RCC 7860 (cell line): ENCODE measurements around the gene CHD2.
"Not testable (repeated sequence)": the region's sequence is repeated elsewhere in the genome, so short reads cannot be mapped to it uniquely, and the experiment has no call there.

ENCODE experiments used
- DNase-seq: peaks from one replicate; pipeline ENCODE4 v3.0.0-alpha.2; 2015; ENCODE audit warnings: low spot score
- FAIRE-seq: peaks from 2 replicates; lab custom pipeline; 2012; peaks lifted over from hg19 to GRCh38; lab: Jason Lieb, UNC

Gene CHD2

DNA sequence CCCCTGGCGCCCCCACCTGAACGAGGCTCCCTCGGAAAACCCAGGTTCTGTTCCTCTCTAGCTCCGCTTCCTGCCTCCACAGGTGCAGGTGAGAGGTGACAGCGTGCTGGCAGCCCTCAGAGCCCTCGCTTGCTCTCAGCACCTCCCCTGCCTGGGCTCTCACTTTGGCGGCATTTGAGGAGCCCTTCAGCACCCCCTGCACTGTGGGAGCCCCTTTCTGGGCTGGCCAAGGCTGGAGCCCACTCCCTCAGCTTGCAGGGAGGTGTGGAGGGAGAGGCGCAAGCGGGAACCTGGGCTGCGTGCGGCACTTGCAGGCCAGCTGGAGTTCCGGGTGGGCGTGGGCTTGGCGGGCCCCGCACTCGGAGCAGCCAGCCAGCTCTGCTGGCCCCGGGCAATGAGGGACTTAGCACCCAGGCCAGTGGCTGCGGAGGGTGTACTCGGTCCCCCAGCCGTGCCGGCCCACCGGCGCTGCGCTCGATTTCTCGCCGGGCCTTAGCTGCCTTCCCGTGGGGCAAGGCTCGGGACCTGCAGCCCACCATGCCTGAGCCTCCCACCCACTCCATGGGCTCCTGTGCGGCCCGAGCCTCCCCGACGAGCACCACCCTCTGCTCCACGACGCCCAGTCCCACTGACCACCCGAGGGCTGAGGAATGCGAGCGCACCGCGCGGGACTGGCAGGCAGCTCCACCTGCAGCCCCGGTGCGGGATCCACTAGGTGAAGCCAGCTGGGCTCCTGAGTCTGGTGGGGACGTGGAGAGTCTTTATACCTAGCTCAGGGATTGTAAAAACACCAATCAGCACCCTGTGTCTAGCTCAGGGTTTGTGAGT, 131.6 kb downstream of the CHD2 start:
- DNase-seq, FAIRE-seq: not testable (repeated sequence)

DNA sequence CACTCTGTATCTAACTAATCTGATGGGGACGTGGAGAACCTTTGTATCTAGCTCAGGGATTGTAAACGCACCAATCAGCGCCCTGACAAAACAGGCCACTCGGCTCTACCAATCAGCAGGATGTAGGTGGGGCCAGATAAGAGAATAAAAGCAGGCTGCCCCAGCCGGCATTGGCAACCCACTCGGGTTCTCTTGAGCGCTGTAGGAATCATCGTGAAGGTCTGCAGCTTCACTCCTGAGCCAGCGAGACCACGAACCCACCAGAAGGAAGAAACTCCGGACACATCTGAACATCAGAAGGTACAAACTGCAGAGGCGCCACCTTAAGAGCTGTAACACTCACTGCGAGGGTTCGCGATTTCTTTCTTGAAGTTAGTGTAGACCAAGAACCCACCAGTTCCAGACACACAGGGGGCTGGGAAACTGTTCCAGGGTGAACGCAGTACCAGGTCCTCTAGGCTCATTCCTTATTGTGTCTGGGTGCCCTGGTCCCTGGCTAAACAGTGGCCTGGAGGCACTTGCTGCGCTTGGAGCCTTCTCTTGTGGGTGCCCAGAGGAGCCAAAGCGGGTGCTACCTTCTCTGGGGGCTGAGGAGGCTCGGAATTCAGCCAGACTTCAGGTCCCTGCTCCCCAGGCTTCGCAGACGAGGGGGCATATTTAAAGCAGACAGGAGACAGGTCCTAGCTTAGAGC, 132.5 kb downstream of the CHD2 start:
- DNase-seq, FAIRE-seq: not testable (repeated sequence)

DNA sequence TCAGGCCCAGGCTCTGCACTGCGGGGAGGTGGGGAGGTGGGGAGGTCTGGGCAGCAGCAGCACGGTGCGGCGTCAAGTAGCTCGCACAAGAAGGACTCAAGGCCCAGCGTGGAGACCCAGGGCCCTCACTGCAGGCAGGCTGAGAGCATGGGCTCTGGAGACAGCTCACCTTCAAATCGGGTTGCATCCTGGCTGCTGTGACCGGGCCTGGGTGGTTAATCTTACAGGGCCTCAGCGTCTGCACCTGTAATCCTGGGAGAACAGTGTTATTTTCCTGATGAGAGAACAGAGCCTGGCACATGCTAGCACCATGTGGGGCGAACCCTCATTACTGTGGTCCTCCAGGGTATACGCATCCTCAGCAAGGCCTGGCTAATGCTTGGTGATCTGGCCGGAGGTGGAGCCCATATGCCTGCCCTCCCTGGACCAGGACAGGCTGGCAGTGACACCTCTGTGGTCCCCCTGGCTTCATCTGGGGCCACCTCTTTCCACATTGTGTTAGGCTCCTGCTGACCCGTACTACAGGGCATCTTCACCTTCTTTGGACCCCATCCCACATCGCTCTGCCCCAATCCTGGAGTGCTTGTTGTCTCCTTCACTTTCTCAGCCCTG, 133.4 kb downstream of the CHD2 start:
- DNase-seq = no peak
- FAIRE-seq = no peak

DNA sequence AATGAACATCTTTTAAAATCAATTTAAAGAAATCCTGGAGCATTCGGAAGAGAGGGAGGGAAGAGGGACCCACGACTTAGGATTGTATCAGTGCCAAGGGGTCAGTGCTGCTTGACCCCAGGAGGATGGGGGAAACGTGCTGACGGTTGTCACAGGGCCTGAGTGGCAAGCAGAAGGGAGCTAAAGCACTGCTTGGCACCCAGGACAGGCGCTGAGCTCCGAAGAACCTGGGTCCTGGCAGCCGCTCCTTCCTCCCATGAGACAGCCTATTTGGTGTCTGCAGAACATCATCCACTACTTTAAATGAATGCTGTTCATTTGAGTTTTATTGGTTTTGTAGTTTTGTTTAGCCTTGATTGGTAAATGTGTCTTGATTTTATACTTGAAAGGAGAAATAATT, 134.4 kb downstream of the CHD2 start:
- no peak for FAIRE-seq

DNA sequence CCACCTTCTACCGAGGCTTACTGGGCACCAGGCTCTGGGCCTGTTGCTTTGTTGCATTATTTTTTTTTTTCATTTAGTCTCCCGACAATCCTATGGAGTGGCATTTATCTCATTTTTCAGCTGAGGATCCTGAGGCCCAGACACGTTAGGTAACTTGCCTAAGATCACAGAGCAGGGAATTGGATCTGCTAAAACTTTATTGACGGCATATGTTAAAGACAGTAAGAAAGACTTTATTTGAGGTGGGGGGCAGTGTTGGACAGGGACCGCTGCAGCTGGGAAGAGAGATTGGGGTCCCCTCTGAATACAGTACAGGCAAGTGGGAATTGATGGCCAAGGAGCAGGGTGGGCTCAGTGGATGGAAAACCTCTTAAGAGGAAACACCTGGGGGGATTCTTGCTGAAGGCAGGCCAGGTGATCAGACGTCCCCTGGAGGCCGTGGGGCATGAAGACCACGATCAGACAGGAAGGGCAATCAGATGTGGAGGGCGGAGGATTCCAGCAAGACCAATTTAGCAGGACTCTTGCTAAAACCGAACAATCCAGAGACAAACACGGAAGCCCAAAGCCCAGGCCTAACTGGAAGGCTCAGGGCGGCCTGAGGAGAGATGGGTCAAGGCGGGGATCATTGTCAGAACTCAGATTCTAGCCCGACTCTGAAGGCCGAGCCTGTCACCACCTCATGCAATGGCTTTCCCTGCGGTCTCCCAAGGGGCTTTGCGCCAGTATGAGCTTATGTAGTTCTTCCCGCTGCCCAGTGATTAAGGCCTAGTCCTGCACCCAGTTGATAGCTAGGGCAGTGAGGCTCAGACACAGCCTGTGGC, 135.2 kb downstream of the CHD2 start:
- FAIRE-seq = no peak
- DNase-seq = no peak

More for the DNA sequence above, 134.4 kb downstream of the CHD2 start:
- DNase-seq = no peak

DNA sequence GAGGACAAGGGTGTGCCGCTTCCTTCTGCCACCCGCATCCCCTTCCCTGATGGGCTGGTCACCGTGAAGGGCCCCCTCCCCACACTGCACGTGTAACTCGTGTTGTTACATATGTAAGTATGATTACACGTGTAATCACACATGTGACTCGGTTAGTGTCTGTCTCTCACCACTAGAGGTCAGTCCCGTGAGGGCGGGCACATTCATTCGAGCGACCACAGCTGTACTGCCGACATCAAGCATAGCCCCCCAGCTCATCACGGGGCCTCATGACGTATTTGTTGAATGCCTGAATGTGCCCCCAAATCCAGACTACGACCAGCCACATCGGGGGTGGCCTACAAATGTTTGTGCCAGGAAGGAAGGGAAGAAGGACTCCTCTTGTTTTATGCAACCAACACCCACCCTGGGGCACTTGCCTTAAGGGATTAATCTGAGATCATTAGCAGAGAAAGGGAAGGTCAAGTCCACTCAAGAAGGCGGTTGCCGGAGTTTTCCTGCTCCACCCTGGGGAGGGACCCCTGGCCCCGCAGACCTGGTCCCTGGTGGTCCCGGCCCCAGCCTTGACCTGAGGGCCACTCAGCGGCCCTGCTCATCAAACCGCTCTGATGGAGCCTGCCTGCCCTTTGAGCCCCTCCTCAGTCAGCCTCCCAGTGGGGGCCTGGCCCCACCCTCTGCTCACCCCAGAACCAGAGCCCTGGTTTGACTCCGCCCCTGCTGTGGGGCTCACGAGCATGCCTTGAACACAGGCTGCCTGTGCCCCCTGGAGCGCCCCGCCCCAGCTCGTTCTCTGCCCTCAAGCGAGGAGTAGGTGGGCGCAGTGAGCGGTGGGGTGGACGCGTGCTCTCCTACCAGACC, 136.1 kb downstream of the CHD2 start:
- DNase-seq (no peak), FAIRE-seq (no peak)

DNA sequence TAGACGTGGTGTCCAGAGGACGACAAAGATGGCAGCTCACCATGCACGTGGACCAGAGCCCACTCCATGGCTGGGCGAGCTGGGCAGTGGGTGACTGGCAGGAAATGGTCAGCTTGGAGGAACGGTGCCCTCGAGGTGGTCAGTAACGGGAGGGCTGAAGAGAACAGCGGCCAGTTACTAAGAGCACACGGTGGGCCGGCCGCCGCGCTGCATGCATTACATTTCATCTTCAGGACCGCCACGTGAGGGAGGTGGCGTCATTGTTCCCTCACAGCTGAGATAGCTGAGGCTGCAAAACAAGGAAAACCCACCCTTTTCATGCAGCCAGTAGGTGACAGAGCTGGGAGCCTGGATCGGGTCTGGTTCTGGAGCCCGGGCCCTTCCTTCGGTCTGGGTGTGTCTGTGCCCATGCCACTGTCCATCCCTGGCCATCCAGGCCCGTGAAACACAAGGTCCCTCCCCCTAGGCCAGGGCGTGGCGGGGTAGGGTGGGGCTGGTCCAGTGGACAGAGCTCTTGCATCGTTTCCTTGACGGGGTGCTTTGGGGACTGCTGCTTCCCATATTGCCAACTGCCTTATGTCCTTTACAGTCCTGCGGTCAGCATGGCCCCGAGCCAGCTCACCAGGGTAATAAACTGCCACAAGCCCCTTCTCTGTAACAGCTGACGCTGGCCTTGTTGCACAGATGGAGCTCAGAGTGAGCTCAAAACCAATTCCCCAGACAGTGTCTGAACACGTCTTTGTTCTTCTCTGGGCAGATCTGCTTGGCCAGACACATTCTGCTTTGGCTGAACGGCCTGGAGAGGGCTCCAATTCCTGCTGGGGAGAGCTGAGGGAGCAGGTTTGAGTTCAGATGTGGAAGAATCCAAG, 137.1 kb downstream of the CHD2 start:
- no peak for FAIRE-seq
- DNase-seq = no peak

DNA sequence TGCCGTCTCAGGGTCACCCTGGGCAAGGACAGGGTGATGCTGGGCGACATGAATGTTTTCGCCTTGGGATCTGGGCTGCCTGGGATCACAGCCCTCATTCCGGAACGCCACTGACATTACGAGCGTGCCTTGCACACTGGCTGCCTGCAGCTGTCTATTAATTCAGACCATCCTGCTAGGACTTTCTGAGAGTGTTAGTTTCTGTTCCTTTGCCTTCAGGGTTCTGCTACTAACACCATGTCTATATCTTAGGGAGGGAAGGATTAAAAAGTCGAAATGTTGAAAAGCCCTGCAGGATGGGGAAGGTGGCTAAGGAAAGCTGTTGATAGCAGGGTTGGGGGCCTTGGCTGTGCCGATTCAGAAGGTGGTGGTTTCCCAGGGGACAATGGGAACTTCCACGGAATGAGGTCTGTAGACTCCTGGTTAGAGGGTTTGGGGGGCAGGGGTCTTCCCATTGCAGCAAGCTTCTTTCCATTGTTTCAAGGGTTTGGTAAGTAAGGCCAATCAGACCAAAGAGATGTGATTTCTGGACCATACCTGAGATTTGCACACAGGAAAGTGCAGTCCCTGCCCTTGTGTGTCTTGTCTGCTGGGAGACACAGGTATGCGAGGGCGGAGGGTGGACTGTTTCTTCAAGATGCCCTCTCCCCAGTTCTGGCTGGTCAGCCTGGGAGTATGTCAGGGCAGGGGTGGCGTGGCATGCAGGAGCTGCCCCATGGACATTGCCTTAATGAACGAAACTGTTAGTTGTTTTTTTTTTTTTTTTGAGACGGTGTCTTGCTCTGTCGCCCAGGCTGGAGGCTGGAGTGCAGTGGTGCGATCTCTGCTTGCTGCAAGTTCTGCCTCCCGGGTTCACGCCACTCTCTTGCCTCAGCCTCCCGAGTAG, 137.9 kb downstream of the CHD2 start:
- DNase-seq (no peak), FAIRE-seq (no peak)

DNA sequence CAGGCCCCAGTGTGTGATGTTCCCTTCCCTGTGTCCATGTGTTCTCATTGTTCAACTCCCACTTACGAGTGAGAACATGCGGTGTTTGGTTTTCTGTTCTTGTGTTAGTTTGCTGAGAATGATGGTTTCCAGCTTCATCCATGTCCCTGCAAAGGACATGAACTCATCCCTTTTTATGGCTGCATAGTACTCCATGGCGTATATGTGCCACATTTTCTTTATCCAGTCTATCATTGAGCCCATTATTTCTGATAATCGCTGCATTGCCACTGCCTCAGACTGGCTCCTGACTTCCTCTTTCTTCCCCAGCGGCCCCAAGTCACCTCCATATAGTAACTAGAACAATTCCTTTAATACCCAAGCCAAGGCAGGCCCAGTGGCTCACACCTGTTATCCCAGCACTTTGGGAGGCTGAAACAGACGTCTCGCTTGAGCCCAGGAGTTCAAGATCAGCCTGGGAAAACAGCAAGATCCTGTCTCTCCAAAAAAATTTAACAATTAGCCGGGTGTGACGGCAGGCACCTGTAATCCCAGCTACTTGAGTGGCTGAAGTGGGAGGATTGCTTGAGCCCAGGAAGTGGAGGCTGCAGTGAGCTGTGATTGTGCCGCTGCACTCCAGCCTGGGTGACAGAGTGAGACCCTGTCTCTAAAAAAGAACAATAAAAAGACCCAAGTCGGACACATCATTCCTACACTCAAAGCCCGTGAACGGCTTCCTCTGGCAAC, 139.6 kb downstream of the CHD2 start:
- not testable (repeated sequence) for FAIRE-seq, DNase-seq

DNA sequence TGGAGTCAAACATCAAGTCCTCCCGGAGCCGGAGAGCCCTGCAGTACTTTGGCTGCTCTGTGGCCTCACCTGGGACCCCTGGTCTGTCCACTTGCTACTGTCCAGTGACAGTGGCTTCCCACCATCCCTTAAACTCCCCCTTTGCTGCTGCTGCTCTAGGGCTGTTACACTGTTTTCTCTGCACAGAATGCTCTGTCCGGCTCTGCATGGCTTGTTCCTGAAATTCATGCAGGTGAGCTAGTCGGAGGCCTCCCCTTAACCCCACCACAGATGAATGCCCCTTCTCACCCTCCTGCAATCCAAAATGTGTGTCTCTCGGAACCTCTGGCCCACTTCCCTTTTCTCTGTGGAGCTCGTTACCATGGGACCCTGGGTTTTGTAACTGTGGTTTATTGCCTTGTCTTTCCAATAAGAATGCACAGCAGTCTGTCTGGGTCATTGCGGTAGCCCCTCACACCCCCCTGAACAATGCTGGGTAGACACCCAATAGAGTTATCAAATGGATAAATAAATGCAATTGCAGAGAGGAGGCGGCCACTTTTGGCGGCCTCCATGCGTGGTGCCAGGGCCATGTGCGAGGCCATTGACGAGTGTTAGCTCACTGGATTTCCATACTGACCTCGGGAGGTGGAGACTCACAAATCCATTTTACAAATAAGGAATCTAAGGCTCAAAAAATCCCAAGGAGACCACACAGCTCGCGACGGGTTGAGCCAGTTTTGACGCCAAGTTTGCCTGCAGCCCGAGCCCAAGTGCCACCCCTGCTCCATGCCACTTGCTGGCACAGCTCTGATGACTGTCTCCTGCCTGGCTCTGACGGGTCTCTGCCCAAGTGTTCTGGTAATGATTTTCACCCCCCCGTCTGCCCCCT, 140.4 kb downstream of the CHD2 start:
- FAIRE-seq (no peak), DNase-seq (no peak)

DNA sequence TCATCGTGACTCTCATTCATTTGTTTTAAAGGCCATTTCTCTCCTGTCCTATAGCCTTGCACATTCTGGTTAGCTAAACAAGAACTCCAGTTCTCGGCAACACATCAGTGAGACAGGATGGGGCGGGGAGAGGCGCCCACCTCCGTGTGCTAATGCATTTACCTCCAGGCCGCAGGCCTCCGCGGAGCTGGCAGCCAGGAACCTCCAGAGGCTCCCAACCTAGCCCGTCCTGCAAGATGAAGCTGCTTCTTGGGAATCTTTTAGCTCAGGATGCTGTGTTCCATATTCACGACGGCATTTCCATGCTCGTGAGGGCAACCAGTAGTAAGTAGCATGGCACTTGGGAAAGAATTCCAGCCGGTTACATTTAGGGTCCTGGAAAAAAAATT, 141.0 kb downstream of the CHD2 start:
- DNase-seq = no peak
- FAIRE-seq = no peak

DNA sequence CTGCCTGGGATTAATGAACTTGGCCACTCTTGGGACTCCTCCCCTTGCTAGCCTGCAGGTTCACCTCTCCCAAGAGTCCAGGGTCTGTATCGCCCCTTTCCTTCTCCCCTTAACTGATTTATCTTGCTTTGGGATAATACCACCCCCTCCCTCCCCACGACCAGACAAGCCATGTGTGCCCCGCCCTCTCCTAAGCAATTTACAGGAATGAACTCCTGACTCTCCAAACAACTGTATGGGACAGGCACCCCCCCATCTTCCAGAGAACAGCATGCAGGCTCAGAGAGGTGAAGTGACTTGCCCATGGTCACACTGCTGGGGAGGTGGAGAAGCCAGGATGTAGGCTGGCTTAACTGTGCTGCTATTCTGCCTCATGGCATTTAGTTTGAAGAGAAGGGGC, 142.1 kb downstream of the CHD2 start:
- FAIRE-seq = no peak
- no peak for DNase-seq

DNA sequence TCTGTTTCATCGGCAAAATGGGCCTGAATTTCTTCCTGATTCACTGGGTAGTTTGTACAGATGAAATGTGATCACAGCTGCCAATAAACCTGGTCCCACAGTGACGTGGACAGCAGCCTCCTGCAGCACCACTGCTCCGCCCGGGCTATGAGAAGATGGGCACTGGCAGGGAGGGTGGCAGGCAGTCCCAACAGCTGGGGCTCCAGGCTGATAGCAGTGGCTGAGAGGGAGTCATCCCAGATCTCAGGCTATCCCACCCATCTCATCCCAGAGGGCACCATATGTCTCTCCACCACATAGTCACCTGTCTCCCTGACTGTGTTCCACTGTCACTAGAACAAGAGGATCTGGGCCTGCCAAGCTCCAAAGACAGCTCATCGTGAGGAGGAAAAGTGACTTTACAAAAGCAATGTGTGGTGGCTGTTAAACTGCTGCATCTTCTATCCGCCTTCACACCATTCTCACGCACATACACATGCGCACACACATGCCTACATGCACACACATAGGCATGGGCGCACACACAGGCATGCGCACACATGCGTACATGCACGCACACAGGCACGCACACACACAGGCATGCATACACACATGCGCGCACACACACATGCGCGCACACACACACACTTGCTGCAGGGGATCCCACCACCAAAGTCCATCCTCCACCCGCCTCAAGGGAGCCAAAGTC, 142.7 kb downstream of the CHD2 start:
- FAIRE-seq (no peak), DNase-seq (no peak)

DNA sequence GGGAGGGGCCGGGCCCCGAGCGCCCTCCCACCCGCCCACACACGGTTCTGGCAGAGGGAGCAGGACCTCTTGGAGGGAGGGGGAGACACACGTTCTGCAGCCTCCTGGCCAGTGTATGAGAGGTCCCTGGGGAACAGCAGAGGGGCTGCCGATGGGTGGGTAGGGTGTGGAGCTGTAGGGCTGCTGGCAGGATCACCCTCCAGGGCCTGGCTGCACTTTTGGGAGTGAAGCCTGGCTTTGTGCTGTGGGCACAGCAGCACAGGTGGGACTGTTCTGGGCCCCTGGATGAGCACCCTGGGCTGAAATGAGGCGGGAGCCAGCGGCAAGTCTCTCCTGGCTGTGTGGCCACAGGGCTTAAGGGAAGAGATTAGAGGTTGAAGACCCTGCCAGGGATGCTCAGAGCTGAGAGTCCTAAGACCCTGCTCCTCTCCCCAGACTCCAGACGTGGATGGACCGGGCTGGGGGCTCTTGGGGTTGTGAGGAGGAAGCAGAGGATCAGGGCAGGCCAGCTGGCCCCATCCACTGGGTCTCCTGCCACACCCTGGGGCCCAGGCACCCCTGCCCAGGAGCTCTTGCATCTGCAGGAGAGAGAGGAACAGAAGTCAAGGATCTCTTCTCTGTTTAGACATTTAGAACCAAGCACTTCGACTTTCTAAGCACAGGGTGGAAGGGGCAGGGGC, 143.6 kb downstream of the CHD2 start:
- FAIRE-seq (no peak), DNase-seq (no peak)
